ENCODE measurements around the gene RANBP17.

The RANBP17 gene

GRCh38 chr5:171102877-171103610, 241.2 kb downstream of the RANBP17 start:
- DNase-seq = no peak

- DNase-seq = no peak
Measured at GRCh38 chr5:171107669-171108068, 245.9 kb downstream of the RANBP17 start.

GRCh38 chr5:171115519-171115918, 253.7 kb downstream of the RANBP17 start:
- DNase-seq = no peak

GRCh38 chr5:171116719-171117118, 254.9 kb downstream of the RANBP17 start:
- no peak for DNase-seq

- no peak for DNase-seq
Measured at GRCh38 chr5:171120986-171121622, 259.3 kb downstream of the RANBP17 start.

GRCh38 chr5:171121638-171122037, 259.8 kb downstream of the RANBP17 start:
- DNase-seq = no peak

- DNase-seq = no peak
Measured at GRCh38 chr5:171122372-171122771, 260.6 kb downstream of the RANBP17 start.

GRCh38 chr5:171123417-171123816, 261.6 kb downstream of the RANBP17 start:
- no peak for DNase-seq

GRCh38 chr5:171127314-171127713, 265.5 kb downstream of the RANBP17 start:
- no peak for DNase-seq

- DNase-seq = no peak
Measured at GRCh38 chr5:171128136-171128535, 266.3 kb downstream of the RANBP17 start.

GRCh38 chr5:171129308-171129707, 267.5 kb downstream of the RANBP17 start:
- no peak for DNase-seq

- no peak for DNase-seq
Measured at GRCh38 chr5:171131497-171131896, 269.7 kb downstream of the RANBP17 start.

GRCh38 chr5:171137768-171138525, 276.1 kb downstream of the RANBP17 start:
- no peak for DNase-seq

- no peak for DNase-seq
Measured at GRCh38 chr5:171139227-171139626, 277.4 kb downstream of the RANBP17 start.

GRCh38 chr5:171142617-171143016, 280.8 kb downstream of the RANBP17 start:
- no peak for DNase-seq

GRCh38 chr5:171143171-171143570, 281.4 kb downstream of the RANBP17 start:
- DNase-seq = no peak

- DNase-seq = no peak
Measured at GRCh38 chr5:171143926-171144325, 282.1 kb downstream of the RANBP17 start.

GRCh38 chr5:171149333-171149732, 287.5 kb downstream of the RANBP17 start:
- no peak for DNase-seq

- no peak for DNase-seq
Measured at GRCh38 chr5:171149772-171150171, 288.0 kb downstream of the RANBP17 start.

GRCh38 chr5:171152382-171152781, 290.6 kb downstream of the RANBP17 start:
- no peak for DNase-seq

GRCh38 chr5:171155621-171156020, 293.8 kb downstream of the RANBP17 start:
- no peak for DNase-seq

GRCh38 chr5:171157276-171157675, 295.5 kb downstream of the RANBP17 start:
- DNase-seq = peak; percentile 67

GRCh38 chr5:171157775-171158174, 296.0 kb downstream of the RANBP17 start:
- DNase-seq = no peak

- DNase-seq = no peak
Measured at GRCh38 chr5:171158581-171158980, 296.8 kb downstream of the RANBP17 start.

Data from inflammatory macrophage treated with lipopolysaccharide for 4 hours (primary cell).